ENCODE results near the gene ATP1A4.
"Not testable (repeated sequence)": the region's sequence is repeated elsewhere in the genome, so short reads cannot be mapped to it uniquely, and the experiment has no call there.

The ATP1A4 gene

GRCh38 chr1:160151303-160151702 lies at the start of gene ATP1A4:
ATP1A4 (plus strand) TSS chr1:160151603; CDS start chr1:160152041, 438 bp downstream.
- no peak for DNase-seq (ENCODE audit: low read depth)

- no peak for DNase-seq (ENCODE audit: low read depth)
Observed at GRCh38 chr1:160101717-160102522, 49.5 kb upstream of the ATP1A4 start.

GRCh38 chr1:160103658-160104408 lies 47.6 kb upstream of the ATP1A4 start:
- no peak for DNase-seq (ENCODE audit: low read depth)

- DNase-seq (ENCODE audit: low read depth) = no peak
Observed at GRCh38 chr1:160104486-160104885, 46.9 kb upstream of the ATP1A4 start.

- no peak for DNase-seq (ENCODE audit: low read depth)
Observed at GRCh38 chr1:160105155-160105554, 46.2 kb upstream of the ATP1A4 start.

- DNase-seq (ENCODE audit: low read depth) = no peak
Observed at GRCh38 chr1:160107512-160107911, 43.9 kb upstream of the ATP1A4 start.

GRCh38 chr1:160108888-160109662 lies 42.3 kb upstream of the ATP1A4 start:
- DNase-seq (ENCODE audit: low read depth) = no peak

GRCh38 chr1:160109686-160110085 lies 41.7 kb upstream of the ATP1A4 start:
- no peak for DNase-seq (ENCODE audit: low read depth)

DNA sequence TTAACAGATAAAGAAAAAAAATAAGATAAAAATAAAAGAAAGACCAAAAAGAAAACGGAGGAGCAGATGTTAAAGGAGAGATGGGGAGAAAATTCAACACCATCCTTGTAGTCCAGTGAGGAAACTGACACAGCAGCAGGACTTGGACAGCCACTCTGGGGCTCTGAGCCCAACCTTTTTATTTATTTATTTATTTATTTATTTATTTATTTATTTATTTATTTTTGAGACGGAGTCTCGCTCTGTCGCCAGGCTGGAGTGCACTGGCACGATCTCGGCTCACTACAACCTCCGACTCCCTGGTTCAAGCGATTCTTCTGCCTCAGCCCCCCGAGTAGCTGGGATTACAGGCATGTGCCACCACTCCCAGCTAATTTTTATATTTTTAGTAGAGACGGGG lies 39.9 kb upstream of the ATP1A4 start:
- not testable (repeated sequence) for DNase-seq (ENCODE audit: low read depth)

- DNase-seq (ENCODE audit: low read depth) = no peak
Observed at GRCh38 chr1:160112357-160112756, 39.0 kb upstream of the ATP1A4 start.

DNA sequence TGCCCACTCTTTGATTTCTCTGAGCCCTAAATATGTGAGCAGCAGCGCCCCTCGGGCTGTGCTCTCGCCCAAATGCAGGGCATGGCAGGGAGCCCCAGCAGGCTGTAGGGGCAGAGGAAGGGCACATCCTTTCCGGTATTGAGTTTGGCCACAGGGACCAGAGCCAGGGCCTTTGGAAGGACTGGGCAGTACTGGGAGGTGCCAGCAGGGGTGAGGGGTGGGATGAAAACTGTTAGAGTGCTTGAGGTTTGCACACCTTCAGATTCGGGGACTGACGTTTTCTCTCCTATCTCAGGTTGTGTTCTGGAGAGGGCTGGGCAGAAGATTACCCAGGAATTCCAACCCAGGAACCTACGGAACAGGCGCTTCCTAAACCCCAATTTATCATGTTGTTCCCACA lies 38.0 kb upstream of the ATP1A4 start:
- no peak for DNase-seq (ENCODE audit: low read depth)

DNA sequence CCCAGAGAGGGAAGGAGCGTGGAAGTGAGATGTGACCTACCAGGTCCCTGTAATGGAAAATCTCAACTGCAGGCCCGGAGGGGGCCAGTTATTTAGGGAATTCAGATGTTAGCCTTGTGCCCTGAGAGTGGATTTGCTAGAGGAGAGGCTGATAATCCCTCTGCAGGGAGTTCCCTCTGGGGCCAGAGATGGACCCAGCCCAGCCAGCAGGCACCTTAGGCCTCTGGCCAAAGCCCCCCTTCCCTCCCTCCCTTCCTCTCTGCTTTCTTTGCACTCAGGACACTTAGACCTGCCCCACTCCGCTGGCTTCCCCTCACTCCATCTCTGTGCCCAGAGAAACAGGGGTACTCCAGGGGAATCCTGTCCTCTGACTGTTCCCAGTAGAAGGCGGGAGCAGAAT lies 37.3 kb upstream of the ATP1A4 start:
- no peak for DNase-seq (ENCODE audit: low read depth)

- DNase-seq (ENCODE audit: low read depth) = no peak
Observed at GRCh38 chr1:160115545-160116282, 35.7 kb upstream of the ATP1A4 start, which contains the start of gene ATP1A2. ATP1A2 (plus strand) TSS chr1:160115759; CDS start chr1:160115862, 103 bp downstream.

- DNase-seq (ENCODE audit: low read depth) = no peak
Observed at GRCh38 chr1:160116283-160117147, 34.9 kb upstream of the ATP1A4 start.

DNA sequence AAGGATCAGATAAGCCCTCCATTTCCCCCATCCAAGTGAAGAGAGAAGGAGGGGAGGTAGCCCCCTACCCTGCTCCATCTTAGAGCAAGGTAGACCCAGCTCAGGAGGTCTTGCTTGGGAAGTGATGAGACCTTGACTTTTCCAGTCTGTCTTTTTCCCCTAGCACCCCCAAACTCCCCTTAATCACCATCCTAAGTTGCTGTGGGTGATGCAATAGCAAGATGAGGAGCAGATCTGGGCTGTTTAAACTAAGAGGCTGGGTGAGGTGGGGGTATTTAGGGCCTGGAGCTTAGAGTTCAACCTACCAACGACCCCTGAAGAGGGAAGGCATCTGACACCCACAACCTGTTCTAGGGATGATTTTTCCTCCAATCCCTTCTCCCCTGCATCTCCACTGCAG lies 34.1 kb upstream of the ATP1A4 start:
- no peak for DNase-seq (ENCODE audit: low read depth)

DNA sequence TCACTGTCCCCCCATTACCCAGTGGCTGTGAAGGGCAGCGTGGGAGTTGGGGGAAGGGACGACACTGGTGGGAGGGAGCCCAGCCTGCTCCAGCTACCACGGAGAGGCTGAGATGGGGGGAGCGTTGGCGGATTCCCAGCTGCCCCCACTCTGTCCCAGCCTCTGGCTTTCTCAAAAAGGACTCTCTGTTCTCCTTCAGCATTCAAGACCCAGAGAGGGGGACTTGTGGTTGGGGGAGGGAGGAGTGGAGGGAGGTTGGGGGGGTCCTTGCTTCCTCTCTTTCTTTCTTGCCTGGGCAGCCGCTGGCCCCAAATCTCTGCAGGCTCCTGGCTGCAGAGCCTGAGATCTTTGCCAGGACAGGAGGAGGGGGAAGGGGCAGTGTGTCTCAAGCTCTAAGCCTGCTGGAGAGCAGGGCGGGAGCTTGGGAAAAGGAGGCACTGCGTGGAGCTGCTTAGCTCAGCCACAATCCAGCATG lies 33.7 kb upstream of the ATP1A4 start:
- DNase-seq (ENCODE audit: low read depth) = no peak

DNA sequence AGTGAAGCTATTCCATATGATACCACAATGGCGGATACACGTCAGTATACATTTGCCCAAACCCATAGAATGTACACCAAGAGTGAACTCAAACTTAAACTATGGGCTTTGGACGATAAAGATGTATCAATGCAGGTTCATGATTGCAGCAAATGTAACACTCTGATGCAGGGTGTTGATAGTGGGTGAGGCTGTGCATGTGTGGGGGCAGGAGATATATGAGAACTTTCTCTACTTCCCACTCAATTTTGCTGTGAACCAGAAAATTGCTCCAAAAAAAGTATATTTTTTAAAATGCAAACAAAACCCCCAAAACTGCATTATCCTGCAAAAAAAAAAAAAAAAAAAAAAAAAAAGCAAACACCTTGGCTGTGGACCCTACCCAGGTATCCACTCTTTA lies 32.5 kb upstream of the ATP1A4 start:
- no peak for DNase-seq (ENCODE audit: low read depth)

DNA sequence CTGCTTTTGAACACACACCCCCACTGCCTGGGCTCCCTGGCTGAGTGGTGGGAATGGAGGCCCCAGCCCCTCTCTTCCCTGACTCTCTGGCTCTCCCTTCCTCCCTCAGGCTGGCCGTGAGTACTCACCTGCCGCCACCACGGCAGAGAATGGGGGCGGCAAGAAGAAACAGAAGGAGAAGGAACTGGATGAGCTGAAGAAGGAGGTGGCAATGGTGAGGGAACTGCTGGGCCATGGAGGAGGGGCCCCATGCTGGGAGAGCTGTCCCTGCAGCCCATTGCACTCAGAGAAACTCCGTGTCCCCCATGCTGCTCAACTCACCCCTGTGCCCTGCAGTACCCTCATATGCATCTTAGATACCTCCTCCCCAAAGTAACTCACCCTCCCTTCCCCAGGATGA lies 30.6 kb upstream of the ATP1A4 start:
- no peak for DNase-seq (ENCODE audit: low read depth)

DNA sequence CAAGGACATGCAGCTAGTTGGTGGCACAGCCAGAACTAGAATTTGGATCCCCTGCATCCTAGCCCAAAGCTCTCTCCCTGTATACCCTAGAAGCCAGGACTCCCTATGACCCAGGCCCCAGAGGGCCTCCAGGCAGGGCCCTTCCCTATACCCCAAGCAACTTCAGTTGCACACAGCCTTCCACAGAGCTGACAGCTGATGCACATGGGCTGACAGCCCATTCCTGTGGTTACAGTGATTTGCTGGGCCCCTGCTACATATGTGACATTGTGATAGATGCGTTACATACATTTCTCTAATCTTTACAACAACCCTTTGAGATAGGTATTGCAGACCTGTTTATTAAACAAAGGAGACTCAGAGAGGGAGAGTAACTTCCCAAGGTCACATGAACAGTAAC lies 30.0 kb upstream of the ATP1A4 start:
- DNase-seq (ENCODE audit: low read depth) = no peak

DNA sequence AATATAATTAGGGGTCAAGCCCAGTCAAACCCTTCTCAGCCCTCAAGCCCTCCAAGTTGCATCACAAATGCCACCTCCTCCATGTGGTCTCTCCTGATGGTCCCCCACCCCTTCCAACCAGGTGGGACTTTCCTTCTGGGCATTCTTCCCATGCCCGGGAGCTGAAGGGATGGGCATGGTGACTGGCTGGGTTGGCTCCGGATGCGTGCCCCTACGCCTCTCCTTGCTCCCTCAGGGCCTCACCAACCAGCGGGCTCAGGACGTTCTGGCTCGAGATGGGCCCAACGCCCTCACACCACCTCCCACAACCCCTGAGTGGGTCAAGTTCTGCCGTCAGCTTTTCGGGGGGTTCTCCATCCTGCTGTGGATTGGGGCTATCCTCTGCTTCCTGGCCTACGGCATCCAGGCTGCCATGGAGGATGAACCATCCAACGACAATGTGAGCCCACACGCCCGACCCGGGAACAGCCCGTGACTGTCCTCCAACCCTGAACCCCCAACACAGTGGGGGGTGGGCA lies 28.4 kb upstream of the ATP1A4 start:
- no peak for DNase-seq (ENCODE audit: low read depth)

Data from activated gamma-delta T cell treated with anti-CD3 and anti-CD28 coated beads, Interleukin-2, amount 50 U/mL, for 16 hours (primary cell).